SK-N-MC (cell line): ENCODE data around the gene AGAP9.
"Not testable (repeated sequence)": the region's sequence is repeated elsewhere in the genome, so short reads cannot be mapped to it uniquely, and the experiment has no call there.

Experiments
- EZH2 ChIP-seq: fragments of 200-600 bp; sonication (generic); IDR thresholded peaks from one replicate; pipeline ENCODE4 v1.6.1; 2017; ENCODE audit warnings: antibody characterized with exemption
- FOXP2 ChIP-seq: optimal IDR thresholded peaks from 2 replicates; pipeline ENCODE3; 2011; ENCODE audit warnings: mild to moderate bottlenecking, moderate library complexity; ENCODE audit not compliant: insufficient read depth; ENCODE audit errors: extremely low read length, control extremely low read depth
- POLR2AphosphoS5 ChIP-seq: IDR thresholded peaks from 2 replicates; pipeline ENCODE4 v1.6.1; 2012; ENCODE audit warnings: mild to moderate bottlenecking, low read depth, low read length, borderline replicate concordance

DNA sequence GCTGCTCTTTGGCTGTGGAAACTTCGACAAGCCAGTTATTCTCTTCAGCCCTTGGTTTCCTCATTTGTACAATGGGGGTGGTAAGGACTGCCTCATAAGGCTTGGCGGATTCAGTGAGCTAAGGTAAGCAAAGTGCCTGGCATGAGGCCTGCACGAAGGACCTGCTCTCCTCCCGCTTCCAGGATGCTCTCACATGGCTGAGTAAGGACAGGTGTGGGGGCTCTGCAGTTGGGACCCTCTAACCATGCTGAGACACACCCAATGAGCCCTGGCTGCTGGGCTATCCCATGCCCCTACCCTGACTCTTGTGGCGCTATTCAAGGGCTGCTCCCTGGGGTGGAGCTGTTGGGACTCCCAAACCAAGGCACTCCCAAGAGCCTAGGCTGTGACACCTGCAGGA is 48.3 kb downstream of the AGAP9 start:
- TF ChIP-seq POLR2AphosphoS5, EZH2, FOXP2: not testable (repeated sequence)
